ENCODE results near the gene C22orf23.

- no peak for TF ChIP-seq EZH2 (IDR thresholded peaks at IDR 0.05; ENCODE audit: borderline replicate concordance, low read depth, low read length, poor library complexity, severe bottlenecking)
- TF ChIP-seq CTCF (conservative IDR thresholded peaks at IDR 0.05; ENCODE audit: low read depth, low read length): no peak
Measured at GRCh38 chr22:37994049-37994448, 40.6 kb upstream of the C22orf23 start.
